Stimulated activated CD4-positive, alpha-beta T cell treated with anti-CD3 and anti-CD28 coated beads, Interleukin-12 subunit alpha, Interleukin-12 subunit beta, amount 100 ng/mL, for 4 hours (primary cell): ENCODE data around the gene KIFBP.
A peak's percentile ranks its signal among the peaks of the same experiment; 100 is the strongest.
"Not testable (repeated sequence)": the region's sequence is repeated elsewhere in the genome, so short reads cannot be mapped to it uniquely, and the experiment has no call there.

Experiments used
- DNase-seq: peaks from one replicate; pipeline ENCODE4 v3.0.0-alpha.2; 2020

KIFBP gene

DNA sequence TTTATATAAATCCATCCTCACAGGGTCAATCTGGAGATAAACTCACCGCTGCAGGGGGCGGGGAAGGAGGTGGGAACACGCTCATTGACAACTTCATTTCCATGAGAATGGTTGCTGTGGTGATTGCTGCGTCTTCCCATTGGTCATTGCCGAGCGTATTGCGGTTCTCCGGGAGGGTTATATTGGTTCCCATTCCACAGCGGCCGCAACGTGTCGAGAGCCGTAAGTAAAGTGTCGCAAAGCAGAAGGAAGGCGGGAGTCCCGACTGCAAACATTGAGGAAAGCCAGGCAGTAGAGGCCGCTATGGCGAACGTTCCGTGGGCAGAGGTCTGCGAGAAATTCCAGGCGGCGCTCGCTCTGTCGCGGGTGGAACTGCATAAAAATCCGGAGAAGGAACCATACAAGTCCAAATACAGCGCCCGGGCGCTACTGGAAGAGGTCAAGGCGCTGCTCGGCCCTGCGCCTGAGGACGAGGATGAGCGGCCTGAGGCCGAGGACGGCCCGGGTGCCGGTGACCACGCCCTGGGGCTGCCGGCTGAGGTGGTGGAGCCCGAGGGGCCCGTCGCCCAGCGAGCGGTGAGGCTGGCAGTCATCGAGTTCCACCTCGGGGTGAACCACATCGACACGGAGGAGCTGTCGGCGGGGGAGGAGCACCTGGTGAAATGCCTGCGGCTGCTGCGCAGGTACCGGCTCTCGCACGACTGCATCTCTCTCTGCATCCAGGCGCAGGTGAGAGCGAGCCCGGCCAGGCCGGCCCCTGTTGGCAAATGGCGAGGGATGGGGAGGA lies at the start of gene KIFBP:
TSS of gene KIFBP (plus strand) at position 274 of the 787 bp plus-strand sequence. CDS start at position 304, 30 bp downstream.
- DNase-seq: peak; percentile 65

- no peak for DNase-seq
Observed at GRCh38 chr10:68938884-68939283, 49.7 kb upstream of the KIFBP start.

DNA sequence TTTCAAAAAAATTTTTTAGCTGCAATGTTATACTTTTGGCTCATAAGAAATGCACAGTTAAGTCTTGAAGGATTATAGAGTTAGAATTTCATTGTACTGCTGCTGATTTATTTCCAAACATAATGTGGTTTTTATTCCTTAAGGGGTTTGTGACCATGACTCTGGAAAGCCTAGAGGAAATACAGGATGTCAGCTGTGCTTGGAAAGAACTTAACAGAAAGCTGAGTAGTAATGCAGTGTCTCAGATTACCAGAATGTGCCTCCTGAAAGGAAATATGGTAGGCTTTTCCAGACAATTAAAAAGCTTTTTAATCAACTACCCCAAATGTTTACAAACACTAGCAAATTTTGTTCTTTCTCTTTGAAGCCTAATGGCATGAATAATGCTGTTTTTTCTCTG lies 47.7 kb upstream of the KIFBP start:
- not testable (repeated sequence) for DNase-seq

DNA sequence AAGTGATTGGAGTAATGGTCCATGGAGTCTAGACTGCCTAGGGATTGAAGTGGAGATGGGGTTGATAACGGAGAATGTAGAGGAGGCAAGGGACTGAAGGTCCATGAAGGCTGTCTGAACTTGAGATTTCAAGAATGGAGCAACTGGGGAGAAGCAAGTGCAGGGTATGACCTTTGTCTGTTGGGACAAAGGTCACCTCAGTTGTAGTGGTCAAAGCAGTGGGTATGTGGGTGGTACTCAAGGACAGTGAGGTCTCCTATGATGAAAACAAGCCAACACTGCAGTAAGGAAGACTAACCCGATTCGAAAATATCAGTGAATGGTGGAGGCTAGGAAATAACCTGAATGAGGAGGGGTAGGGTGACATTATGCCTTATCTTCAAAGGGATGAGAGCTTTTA lies 38.0 kb upstream of the KIFBP start:
- DNase-seq: no peak

DNA sequence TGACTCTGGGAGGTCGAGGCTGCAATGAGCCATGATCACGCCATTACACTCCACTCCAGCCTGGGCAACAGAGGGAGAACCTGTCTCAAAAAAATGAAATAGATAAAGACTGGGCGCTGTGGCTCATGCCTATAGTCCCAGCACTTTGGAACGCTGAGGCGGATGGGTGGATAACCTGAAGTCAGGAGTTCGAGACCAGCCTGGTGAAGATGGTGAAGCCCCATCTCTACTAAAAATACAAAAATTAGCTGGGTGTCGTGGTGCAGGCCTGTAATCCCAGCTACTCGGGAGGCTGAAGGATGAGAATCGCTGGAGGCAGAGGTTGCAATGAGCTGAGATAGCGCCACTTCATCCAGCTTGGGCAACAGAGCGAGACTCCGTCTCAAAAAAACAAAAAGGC lies 33.7 kb upstream of the KIFBP start:
- no peak for DNase-seq

GRCh38 chr10:68955355-68955831 lies 33.2 kb upstream of the KIFBP start:
- no peak for DNase-seq

DNA sequence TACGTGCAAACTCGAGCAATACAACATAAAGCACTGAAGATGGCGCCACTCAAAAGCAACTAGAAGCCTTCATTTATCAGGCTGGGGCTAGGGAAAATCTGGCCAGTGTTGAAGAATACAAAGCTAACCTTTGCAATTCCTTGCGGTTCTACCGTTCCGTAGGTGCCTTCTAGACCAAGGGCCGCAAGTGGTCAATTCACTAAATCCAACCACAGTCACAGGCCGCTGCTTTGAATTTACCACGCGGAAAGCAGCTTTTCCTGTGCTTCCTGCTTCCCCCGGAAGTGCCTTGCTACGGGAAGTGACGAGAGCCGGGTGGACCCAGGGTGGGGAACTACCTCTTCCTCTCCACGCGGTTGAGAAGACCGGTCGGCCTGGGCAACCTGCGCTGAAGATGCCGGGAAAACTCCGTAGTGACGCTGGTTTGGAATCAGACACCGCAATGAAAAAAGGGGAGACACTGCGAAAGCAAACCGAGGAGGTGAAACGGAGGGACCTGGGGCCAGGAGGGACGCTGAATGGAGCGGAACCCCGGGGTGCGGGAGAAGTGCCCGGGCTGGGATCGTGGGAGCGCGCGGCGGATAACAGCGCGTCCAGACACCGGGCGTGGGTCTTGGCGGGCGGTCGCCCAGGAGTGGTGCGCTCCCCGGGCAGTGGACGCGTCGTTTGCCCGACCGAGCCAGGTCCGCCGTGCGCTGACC lies 32.6 kb upstream of the KIFBP start, which contains the start of gene DDX21:
TSS of gene DDX21 (plus strand) at position 339 of the 701 bp plus-strand sequence. CDS start at position 395, 56 bp downstream.
- peak; percentile 81 for DNase-seq

- DNase-seq: no peak
Observed at GRCh38 chr10:68957284-68957615, 31.4 kb upstream of the KIFBP start.

DNA sequence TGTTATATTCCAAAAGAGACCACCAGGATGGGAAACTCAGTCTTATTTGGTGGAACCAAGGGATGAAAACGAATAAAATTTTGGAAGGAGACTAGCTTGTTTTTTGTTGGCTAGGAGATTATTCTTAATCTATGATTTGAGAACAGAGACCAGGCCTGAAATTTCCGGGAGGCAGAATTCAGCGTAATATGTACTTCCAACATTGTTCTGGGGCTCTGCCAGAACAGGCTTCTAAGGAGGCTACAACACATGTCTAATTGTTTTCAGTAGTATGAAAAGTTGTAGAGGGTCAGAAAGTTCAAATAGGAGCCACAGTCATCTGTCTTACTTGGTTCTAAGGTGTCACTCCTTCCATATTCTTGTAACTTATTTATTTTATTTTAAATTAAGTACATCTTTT lies 30.9 kb upstream of the KIFBP start:
- no peak for DNase-seq

- no peak for DNase-seq
Observed at GRCh38 chr10:68959695-68960527, 28.7 kb upstream of the KIFBP start.

GRCh38 chr10:68963151-68963550 lies 25.5 kb upstream of the KIFBP start:
- no peak for DNase-seq

GRCh38 chr10:68973975-68974374 lies 14.6 kb upstream of the KIFBP start:
- no peak for DNase-seq

- not testable (repeated sequence) for DNase-seq
Observed at GRCh38 chr10:68975936-68976473, 12.6 kb upstream of the KIFBP start.

DNA sequence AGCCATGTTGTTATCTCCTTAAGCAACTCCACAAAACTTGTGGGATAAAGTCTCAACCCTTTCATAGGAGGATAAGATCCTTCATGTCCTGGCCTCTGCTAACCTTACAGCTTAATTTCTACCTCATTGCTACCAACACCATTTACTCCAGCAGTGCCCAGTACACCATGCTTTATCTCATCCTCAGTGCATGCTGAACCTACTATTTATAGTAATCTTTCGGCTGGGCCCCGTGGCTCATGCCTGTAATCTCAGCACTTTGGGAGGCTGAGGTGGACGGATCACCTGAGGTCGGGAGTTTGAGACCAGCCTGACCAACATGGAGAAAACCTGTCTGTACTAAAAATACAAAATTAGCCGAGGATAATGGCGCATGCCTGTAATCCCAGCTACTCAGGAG lies 8.9 kb upstream of the KIFBP start:
- DNase-seq: not testable (repeated sequence)

- DNase-seq: no peak
Observed at GRCh38 chr10:68981074-68981473, 7.5 kb upstream of the KIFBP start.

DNA sequence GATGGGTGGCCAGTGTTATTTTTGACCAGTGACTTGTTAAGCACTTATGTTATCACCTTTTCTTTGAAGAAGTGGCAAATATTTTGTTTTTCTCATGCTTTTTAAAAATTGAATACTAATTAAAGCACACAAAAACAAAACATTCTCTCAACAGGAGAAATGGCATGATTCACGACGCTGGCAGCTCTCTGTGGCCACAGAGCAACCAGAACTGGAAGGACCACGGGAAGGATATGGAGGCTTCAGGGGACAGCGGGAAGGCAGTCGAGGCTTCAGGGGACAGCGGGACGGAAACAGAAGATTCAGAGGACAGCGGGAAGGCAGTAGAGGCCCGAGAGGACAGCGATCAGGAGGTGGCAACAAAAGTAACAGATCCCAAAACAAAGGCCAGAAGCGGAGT lies 6.2 kb upstream of the KIFBP start:
- no peak for DNase-seq

DNA sequence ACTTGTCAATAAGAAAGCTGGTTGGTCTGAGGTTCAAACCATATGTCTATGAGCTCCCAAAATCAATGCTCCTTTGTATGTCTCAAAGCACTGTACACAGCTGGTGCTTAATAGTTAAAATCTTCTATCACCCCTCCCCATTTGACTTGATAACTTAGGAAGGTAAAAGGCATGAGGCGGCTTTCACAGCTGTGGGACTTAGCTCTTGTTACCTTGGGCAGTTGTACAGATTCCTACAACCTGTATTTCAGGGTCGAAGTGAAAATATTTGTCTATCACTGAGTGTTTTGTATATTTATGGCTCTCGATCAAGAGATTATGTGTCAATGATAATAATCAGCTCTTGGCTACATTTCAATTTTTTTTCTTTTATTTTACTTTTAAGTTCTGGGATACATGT lies 992 bp upstream of the KIFBP start:
- no peak for DNase-seq

DNA sequence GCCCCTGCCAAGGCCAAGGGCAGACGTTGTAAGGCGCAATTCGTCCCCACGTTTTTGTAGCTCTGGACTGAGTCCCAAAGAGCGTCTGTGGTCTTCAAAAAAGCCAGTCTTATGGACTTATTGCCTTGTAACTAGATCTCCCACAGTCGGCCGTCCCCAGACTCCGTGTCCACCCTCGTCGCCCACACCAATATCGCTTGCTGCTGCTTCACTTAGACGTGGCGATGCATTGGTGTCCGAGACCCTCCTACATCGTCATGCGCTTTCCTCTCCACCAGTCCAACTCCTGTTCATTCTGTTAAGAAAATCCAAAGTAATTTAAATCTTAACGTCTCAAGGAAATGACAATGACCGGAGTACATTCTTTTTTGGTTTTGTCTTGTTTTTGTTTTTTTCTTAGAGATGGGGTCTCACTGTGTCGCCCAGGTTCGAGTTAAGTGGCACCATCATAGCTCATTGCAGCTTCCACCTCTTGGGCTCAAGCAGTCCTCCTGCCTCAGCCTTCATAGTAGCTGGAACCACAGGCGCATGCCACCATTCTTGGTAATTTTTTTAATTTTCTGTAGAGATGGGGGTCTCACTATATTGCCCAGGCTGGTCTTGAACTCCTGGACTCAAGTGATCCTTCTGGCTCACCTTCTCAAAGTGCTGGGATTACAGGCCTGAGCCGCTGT lies 851 bp downstream of the KIFBP start:
- no peak for DNase-seq

DNA sequence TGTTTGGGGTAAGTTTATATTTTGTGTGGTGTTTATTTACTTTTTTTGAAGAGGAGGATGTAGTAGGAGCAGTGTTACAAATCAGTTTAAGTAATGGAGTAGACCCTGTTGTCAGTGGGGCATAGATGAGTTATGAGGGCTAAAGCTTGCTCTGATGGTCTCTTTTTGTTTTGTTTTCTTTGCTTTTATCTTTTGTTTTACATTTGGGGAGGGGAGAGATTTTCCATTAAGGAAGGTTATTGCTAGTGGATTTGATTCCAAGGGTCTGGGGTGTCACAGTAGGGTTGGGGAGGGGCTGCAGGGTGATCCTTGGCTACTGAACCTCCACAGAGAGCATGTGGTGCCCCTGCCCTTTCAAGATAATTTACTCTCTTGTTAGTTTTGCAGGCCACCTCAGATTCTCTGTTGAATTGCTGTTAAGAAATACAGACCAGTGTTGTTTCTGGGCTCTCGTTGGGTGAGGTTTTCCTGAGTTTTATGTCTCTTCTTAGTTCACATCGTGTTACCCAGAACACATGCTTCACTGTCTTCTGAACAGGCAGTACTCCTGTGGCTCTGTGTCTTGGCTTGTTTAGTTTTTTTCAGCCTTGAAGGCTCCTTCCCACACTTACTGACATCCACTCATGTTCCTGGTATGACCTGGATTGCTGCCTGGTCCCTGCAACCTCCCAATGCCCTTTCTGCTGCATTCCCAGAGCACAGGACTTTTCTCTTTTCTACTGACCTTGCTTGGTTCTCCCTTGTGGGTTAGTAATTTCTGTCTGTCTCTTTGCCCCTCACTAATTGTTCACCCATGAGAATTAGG lies 4.2 kb downstream of the KIFBP start:
- DNase-seq: no peak

DNA sequence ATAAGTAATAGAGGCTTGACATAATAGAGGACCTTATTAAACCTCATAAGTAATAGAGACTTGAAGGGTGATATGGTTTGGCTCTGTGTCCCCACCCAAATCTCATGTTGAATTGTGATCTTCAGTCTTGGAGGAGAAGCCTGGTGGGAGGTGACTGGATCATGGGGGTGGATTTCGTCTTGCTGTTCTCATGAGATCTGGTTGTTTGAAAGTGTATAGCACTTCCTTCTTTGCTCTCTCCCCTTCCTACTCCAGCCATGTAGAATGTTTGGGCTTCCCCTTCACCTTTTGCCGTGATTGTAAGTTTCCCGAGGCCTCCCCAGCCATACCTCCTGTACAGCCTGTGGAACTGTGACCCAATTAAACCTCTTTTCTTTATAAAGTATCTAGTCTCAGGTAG lies 8.6 kb downstream of the KIFBP start:
- no peak for DNase-seq

- no peak for DNase-seq
Observed at GRCh38 chr10:69004821-69005220, 16.2 kb downstream of the KIFBP start.
